Calu3 (cell line): Measurements from ENCODE around the gene MRC1. TPM values are rescaled to one million over a fixed set of nuclear protein-coding genes. Genes with fewer than 3 reads are reported as not detected.

Experiments
- BruUV-seq: library from RNA; stranded (reverse); fragments of 400-500 nt; replicated peaks from 2 replicates; lab custom pipeline; 2021; lab: Mats Ljungman, UMichigan
- CTCF ChIA-PET: fragments of 300-600 bp; sonication (Branson Sonifier 250); formaldehyde crosslinking; loops from one replicate; lab custom pipeline; 2022; ENCODE audit warnings: antibody characterized with exemption; lab: Charles Lee
- DNase-seq: peaks from one replicate; pipeline ENCODE4 v3.0.0; 2022
- H3K27ac Mint-ChIP-seq: one replicate; pipeline ENCODE4 v1.8.0; 2022; ENCODE audit warnings: mixed read lengths; ENCODE audit not compliant: unreplicated experiment
- H3K27me3 Mint-ChIP-seq: one replicate; pipeline ENCODE4 v1.8.0; 2022; ENCODE audit warnings: mixed read lengths; ENCODE audit not compliant: unreplicated experiment
- H3K36me3 Mint-ChIP-seq: one replicate; pipeline ENCODE4 v1.8.0; 2022; ENCODE audit warnings: mild to moderate bottlenecking, moderate library complexity, mixed read lengths; ENCODE audit not compliant: insufficient read depth, unreplicated experiment
- H3K4me1 Mint-ChIP-seq: one replicate; pipeline ENCODE4 v1.8.0; 2022; ENCODE audit warnings: mild to moderate bottlenecking, low read depth, mixed read lengths; ENCODE audit not compliant: unreplicated experiment
- H3K4me3 Mint-ChIP-seq: one replicate; pipeline ENCODE4 v1.8.0; 2022; ENCODE audit warnings: mild to moderate bottlenecking, low read depth, moderate library complexity, mixed read lengths; ENCODE audit not compliant: unreplicated experiment
- H3K9me3 Mint-ChIP-seq: one replicate; pipeline ENCODE4 v1.8.0; 2022; ENCODE audit warnings: low read depth, mixed read lengths; ENCODE audit not compliant: unreplicated experiment
- intact Hi-C: fragments of 100-400 bp; cut with micrococcal nuclease; formaldehyde crosslinking; loops from one replicate; pipeline ENCODE4 v1.10.0; 2022; ENCODE audit not compliant: unreplicated experiment
- total RNA-seq: library from RNA; stranded (reverse); gene quantifications from 2 replicates; pipeline ENCODE4 v1.2.3, GENCODE V29; 2022
- TF ChIP-seq, protein P1 (sequence below): fragments of 200-600 bp; IDR thresholded peaks from one replicate; pipeline ENCODE4 v1.8.0; 2022; ENCODE audit warnings: antibody characterized with exemption; ENCODE audit not compliant: unreplicated experiment

The MRC1 gene
- total RNA-seq, 1 experiment from 2014 or later, result 0.09 TPM

DNA sequence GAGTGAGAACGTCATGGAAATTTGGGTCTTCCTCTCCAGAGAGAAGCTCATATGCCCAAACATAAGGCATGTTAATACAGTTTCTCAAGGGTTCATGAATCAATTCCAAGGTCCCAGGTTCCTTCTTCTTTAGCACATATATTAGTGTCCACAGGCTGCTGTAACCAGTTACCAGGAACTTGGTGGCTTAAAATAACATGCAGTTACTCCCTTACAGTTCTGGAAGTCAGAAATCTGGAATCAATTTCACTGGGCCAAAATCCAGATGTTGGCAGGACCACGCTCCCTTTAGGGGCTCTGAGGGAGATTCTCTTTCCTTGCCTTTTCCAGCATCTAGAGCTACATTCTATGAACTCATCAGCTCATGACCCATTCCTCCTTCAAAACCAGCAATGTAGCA, 64.8 kb downstream of the MRC1 start:
- Mint-ChIP-seq H3K4me1 (no peaks in the 10 kb centered on the region), H3K36me3 (no peaks in the 10 kb centered on the region), H3K9me3 (no peaks in the 10 kb centered on the region), H3K27me3 (no peaks in the 10 kb centered on the region), H3K27ac (no peak overlapping the region), H3K4me3 (no peak overlapping the region)
- intact Hi-C loops, result no loop called here
- BruUV-seq, result no TSS peak
- TF ChIP-seq, protein P1, sequence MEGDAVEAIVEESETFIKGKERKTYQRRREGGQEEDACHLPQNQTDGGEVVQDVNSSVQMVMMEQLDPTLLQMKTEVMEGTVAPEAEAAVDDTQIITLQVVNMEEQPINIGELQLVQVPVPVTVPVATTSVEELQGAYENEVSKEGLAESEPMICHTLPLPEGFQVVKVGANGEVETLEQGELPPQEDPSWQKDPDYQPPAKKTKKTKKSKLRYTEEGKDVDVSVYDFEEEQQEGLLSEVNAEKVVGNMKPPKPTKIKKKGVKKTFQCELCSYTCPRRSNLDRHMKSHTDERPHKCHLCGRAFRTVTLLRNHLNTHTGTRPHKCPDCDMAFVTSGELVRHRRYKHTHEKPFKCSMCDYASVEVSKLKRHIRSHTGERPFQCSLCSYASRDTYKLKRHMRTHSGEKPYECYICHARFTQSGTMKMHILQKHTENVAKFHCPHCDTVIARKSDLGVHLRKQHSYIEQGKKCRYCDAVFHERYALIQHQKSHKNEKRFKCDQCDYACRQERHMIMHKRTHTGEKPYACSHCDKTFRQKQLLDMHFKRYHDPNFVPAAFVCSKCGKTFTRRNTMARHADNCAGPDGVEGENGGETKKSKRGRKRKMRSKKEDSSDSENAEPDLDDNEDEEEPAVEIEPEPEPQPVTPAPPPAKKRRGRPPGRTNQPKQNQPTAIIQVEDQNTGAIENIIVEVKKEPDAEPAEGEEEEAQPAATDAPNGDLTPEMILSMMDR, result no peak
- DNase-seq, result no peak
- CTCF ChIA-PET, result no interaction called here

DNA sequence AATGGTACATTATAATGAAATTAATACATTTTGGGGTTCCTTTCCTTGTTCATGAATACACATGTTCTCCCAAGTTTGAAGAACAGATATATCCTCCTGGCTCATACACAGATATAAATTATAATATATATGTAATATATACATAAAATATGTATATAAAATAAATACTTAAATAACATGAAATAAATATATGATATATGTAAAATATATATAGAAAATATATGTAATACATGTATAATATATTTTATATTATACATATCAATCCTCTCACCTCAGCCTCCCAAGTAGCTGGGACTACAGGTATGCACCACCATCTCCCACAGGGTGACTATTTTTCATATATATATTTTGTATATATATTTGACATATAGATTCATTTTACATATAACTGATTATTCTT, 68.0 kb downstream of the MRC1 start:
- intact Hi-C loops, result no loop called here
- no TSS peak for BruUV-seq
- CTCF ChIA-PET, result no interaction called here

DNA sequence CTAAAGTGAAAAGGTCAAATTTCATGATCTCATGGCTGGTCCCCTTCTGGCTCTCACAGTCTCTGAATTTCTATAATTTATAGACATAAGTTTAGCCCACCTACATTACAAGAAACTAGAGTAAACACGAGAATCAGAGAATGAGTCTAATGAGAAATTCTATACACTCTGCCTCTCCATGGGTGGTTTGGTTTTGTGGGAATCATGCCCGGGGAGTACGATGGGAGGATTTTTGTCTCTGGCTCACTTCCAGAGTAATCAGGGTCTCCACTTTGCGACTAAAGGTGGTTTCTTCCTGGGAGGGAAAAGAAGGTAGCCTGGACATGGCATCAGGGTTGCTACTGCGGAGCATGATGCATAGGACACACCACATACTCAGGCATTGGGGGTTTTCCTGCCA, 69.7 kb downstream of the MRC1 start:
- H3K9me3 Mint-ChIP-seq, result no peaks in the 10 kb centered on the region
- H3K27me3 Mint-ChIP-seq, result no peaks in the 10 kb centered on the region
- H3K4me1 Mint-ChIP-seq, result no peaks in the 10 kb centered on the region
- TF ChIP-seq, protein P1, result no peak
- BruUV-seq, result no TSS peak
- no peak overlapping the region for H3K4me3 Mint-ChIP-seq
- no peaks in the 10 kb centered on the region for H3K36me3 Mint-ChIP-seq
- intact Hi-C loops, result no loop called here
- DNase-seq, result no peak
- H3K27ac Mint-ChIP-seq, result no peak overlapping the region
- CTCF ChIA-PET, result no interaction called here

More for the DNA sequence above, 68.0 kb downstream of the MRC1 start:
- H3K4me3 Mint-ChIP-seq, result no peak overlapping the region
- no peaks in the 10 kb centered on the region for H3K9me3 Mint-ChIP-seq
- no peak for DNase-seq
- no peaks in the 10 kb centered on the region for H3K27me3 Mint-ChIP-seq
- TF ChIP-seq, protein P1, result no peak
- no peaks in the 10 kb centered on the region for H3K4me1 Mint-ChIP-seq
- no peaks in the 10 kb centered on the region for H3K36me3 Mint-ChIP-seq
- H3K27ac Mint-ChIP-seq, result no peak overlapping the region

DNA sequence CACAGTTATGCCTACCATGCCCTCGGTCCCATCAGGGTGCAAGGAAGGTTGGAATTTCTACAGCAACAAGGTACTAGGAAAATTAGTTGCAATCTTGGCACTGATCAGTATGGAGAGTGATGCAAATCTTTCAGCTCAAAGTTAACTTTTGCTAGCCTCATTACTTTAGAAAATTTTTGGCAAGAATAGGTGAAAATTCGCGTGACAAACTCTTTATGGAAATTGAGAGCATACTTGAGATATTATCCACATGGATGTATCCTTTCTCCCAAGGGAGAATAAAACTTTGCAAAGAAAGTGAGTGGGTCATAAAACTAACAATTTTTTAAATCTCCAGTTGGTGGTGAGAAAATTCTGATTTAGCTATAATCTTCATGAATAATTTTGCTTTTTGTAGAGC, 71.5 kb downstream of the MRC1 start:
- no peaks in the 10 kb centered on the region for H3K27me3 Mint-ChIP-seq
- BruUV-seq, result no TSS peak
- no peaks in the 10 kb centered on the region for H3K36me3 Mint-ChIP-seq
- H3K4me1 Mint-ChIP-seq, result no peaks in the 10 kb centered on the region
- no peak overlapping the region for H3K27ac Mint-ChIP-seq
- TF ChIP-seq, protein P1, result no peak
- no peaks in the 10 kb centered on the region for H3K9me3 Mint-ChIP-seq
- DNase-seq, result no peak
- CTCF ChIA-PET, result no interaction called here
- H3K4me3 Mint-ChIP-seq, result no peak overlapping the region
- intact Hi-C loops, result no loop called here
